ENCODE results near the gene PRDX3.

- TF ChIP-seq, protein P1, sequence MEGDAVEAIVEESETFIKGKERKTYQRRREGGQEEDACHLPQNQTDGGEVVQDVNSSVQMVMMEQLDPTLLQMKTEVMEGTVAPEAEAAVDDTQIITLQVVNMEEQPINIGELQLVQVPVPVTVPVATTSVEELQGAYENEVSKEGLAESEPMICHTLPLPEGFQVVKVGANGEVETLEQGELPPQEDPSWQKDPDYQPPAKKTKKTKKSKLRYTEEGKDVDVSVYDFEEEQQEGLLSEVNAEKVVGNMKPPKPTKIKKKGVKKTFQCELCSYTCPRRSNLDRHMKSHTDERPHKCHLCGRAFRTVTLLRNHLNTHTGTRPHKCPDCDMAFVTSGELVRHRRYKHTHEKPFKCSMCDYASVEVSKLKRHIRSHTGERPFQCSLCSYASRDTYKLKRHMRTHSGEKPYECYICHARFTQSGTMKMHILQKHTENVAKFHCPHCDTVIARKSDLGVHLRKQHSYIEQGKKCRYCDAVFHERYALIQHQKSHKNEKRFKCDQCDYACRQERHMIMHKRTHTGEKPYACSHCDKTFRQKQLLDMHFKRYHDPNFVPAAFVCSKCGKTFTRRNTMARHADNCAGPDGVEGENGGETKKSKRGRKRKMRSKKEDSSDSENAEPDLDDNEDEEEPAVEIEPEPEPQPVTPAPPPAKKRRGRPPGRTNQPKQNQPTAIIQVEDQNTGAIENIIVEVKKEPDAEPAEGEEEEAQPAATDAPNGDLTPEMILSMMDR (IDR thresholded peaks at IDR 0.05; ENCODE audit: borderline replicate concordance, extremely low read depth, low read length, poor library complexity, severe bottlenecking) = no peak
- no peak for TF ChIP-seq EZH2 (IDR thresholded peaks at IDR 0.05; ENCODE audit: borderline replicate concordance, low read depth, low read length, severe bottlenecking)
Measured at GRCh38 chr10:119166564-119166963, 12.0 kb downstream of the PRDX3 start.
